ENCODE measurements around the gene PLXDC2.

GRCh38 chr10:20237586-20237985, 421.4 kb downstream of the PLXDC2 start:
- no peak for TF ChIP-seq POLR2AphosphoS5 (IDR thresholded peaks at IDR 0.05; ENCODE audit: low read depth, low read length)
- TF ChIP-seq PAX5 (IDR thresholded peaks at IDR 0.05; ENCODE audit: insufficient read depth, low read length, severe bottlenecking): no peak
